EH (cell line): Measurements from ENCODE around the gene PTP4A1.

ENCODE experiments used
- DNase-seq: peaks from one replicate; pipeline ENCODE4 v3.0.0-alpha.2; 2015; ENCODE audit warnings: low read depth

Gene PTP4A1

GRCh38 chr6:63556369-63556768, 15.9 kb upstream of the PTP4A1 start:
- no peak for DNase-seq

GRCh38 chr6:63558278-63558677, 14.0 kb upstream of the PTP4A1 start:
- no peak for DNase-seq

GRCh38 chr6:63560801-63561287, 11.4 kb upstream of the PTP4A1 start:
- DNase-seq: peak; percentile 14

GRCh38 chr6:63561288-63561687, 11.0 kb upstream of the PTP4A1 start:
- no peak for DNase-seq

GRCh38 chr6:63563235-63563634, 9.0 kb upstream of the PTP4A1 start:
- DNase-seq: no peak

- DNase-seq: no peak
Observed at GRCh38 chr6:63565058-63565726, 7.1 kb upstream of the PTP4A1 start.

GRCh38 chr6:63565727-63566596, 6.3 kb upstream of the PTP4A1 start:
- peak; percentile 25 for DNase-seq

GRCh38 chr6:63567966-63568365, 4.3 kb upstream of the PTP4A1 start:
- DNase-seq: no peak

- DNase-seq: no peak
Observed at GRCh38 chr6:63571361-63572043, 778 bp upstream of the PTP4A1 start.

- no peak for DNase-seq
Observed at GRCh38 chr6:63572747-63573075, 431 bp downstream of the PTP4A1 start.

GRCh38 chr6:63573076-63573898, 1.0 kb downstream of the PTP4A1 start:
- DNase-seq: peak; percentile 71

- peak; percentile 51 for DNase-seq
Observed at GRCh38 chr6:63573899-63574553, 1.7 kb downstream of the PTP4A1 start.

GRCh38 chr6:63574554-63574900, 2.2 kb downstream of the PTP4A1 start:
- DNase-seq: no peak

- no peak for DNase-seq
Observed at GRCh38 chr6:63576147-63576772, 4.0 kb downstream of the PTP4A1 start.

- DNase-seq: no peak
Observed at GRCh38 chr6:63576985-63577712, 4.9 kb downstream of the PTP4A1 start.

GRCh38 chr6:63578757-63579156, 6.5 kb downstream of the PTP4A1 start:
- DNase-seq: no peak

- DNase-seq: no peak
Observed at GRCh38 chr6:63579937-63580703, 7.8 kb downstream of the PTP4A1 start.

GRCh38 chr6:63580704-63580961, 8.4 kb downstream of the PTP4A1 start:
- DNase-seq: no peak

- DNase-seq: no peak
Observed at GRCh38 chr6:63581355-63582013, 9.2 kb downstream of the PTP4A1 start.
